ENCODE measurements around the gene VPS33A.
A peak's percentile ranks its signal among the peaks of the same experiment; 100 is the strongest.

Gene VPS33A

DNA sequence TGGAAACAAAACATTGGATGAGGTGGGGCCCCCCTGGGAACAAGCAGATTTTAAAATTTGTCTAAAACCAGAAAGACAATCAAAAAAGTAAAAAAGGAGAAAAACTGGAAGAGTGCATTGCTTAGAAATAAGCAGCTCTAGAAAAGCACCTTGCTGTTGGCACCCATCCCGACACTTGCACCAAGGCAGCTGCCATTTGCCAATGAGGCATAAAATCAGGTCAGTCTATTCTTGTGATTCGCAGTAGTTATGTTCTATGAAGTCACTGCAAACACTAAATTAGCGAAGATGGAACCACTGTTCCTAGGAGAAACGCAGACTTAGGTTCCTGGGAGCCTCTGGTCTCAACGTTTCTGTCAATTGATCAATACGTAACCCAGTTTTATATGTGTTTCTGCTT lies 16.2 kb downstream of the VPS33A start:
- no peak for DNase-seq

DNA sequence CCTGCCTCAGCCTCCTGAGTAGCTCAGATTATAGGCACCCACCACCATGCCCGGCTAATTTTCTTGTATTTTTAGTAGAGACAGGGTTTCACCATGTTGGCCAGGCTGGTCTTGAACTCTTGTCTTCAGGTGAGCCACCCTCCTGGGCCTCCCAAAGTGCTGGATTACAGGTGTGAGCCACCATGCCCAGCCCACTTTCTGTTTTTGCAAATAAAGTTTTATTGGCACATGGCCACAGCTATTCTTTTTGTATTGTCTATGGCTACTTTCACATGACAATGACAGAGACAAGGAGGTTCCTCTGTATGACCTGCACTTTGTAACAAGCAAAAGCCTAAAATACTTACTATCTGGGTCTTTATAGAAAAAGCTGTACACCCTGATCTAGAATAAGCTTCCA lies 20.7 kb downstream of the VPS33A start:
- no peak for DNase-seq

DNA sequence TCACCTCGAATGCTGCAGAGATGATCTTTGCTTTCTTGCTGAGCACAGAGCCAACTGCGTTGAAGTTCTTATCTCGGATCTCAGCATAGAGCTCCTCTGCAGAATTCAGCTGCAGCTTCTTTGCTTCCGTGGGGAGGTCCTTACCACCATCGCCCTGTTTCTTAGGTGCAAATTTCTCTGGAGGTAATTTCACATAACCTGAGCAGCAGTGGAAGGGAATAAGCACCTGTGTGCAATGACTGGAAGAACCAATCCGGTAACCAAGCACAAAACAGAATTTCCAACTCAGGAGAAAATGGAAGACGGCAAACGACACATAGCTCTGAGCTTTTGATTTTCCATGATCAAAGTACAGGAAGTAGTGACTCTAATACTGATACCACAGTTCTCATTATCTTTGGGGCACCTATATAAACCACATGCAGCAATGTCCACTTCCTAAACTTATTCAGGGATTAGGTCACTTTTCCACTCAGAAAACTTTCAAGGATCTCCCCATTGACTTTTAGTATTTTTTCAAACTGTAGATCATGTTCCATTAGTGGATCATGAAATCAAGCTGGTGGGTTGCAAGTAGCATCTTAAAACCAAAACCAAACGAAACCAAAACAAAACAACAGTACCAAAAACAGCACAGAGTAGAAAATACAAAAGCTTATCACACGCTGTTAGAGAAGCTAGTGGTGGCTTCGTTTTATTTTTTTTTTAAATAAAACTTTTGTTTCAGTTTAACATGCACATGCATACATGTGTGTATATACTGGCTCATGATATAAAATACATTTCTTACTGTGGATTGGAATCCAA lies 21.5 kb downstream of the VPS33A start:
- DNase-seq = peak; percentile 53

GRCh38 chr12:122243965-122244364 lies 22.3 kb downstream of the VPS33A start:
- DNase-seq = peak; percentile 40

- DNase-seq = no peak
These were observed 27.4 kb downstream of the VPS33A start for GRCh38 chr12:122238861-122239260.

- no peak for DNase-seq
These were observed 30.6 kb downstream of the VPS33A start for GRCh38 chr12:122235741-122236140.

- DNase-seq = no peak
These were observed 33.6 kb downstream of the VPS33A start for GRCh38 chr12:122232691-122233090.

DNA sequence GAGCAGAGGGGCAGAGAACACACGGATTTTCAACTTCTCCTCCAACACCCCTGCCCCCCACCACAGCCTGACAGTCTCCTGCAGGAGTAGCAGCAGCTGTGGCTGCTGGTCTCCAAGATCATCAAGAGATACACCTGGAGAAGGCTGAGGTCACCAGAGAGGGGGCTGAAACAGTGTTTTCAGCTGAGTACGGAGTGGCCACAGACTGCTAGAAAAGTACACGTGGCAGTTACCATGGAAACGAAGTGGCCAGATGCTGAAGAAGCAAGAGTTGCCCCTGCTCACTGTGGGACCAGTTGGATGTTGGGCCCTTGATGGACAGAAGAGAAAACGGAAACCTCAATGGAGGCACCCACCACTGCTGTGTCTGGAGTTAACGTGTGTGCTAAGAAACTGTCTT lies 35.5 kb downstream of the VPS33A start:
- DNase-seq = no peak

GRCh38 chr12:122228092-122228491 lies 38.2 kb downstream of the VPS33A start:
- no peak for DNase-seq

GRCh38 chr12:122227341-122227740 lies 39.0 kb downstream of the VPS33A start:
- DNase-seq = peak; percentile 82

DNA sequence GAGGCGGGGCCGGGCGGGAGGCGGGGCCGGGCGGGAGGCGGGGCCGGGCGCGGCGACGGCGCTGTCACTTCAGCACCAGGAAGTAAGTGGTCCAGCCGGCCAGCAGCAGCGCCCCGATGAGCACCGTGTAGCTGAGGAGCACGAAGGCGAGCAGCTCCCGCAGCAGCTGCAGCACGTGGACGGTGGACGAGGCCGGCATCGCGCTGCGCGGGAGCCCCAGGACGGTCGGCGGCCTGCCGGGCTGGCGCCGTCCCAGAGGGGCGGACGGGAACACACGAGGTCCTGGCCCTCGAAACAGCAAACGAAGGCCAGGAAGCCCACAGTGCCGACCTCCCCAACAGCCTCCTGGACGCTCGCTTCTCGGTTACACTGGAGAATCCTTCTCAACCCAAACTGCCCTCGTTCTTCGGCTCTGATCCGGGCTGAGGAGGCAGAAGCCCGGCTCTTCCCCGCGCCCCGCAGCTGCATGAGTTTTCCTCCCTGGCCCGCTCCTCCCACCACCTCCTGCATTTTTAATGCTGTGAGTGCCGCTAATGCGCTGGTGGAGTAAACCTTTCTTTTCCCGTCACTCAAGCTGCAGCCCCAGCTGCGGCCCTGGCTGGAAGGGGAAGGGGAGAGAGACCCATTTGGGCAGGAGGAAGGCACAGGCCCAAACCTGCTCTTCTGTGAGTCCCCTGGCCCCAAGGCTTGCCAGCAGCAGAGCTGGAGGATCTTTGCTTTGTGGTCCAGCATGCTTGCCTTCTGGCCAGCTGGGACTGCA lies 39.7 kb downstream of the VPS33A start:
- no peak for DNase-seq

DNA sequence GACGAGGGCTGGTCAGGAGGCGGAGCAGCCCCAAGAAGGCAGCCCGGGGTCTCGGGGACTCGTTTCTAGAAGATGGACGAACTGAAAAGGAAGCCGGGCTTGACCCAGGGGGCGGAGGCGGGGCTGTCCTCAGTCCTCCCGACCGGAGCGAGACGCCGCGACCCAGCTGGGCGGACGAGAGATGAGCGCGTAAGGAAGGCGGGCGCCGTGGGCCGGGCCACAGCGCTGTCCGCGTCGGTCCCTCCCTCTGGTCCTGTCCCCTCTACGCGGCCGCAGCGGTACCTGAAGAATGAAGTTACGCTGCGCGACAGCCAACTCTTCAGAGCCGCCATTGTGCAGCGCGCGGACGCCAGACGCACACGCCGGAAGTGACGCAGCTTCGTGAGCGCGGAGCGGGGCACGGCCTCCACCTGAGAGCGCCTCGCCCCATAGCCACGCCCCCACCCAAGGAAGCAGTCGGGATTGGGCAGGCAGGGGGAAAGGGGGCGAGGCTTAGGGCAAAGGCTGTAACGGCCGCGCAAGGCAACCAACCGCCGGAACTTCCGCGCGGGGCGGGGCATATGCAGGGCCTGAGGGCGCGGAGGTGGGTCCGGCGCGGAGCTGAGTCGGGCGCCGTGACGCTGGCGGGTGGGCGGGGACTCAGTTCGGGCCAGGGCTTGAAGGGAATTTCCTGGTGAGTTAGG lies 40.5 kb downstream of the VPS33A start, which contains the start of gene DIABLO:
TSS of gene DIABLO (minus strand) at position 370 of the 683 bp plus-strand sequence. CDS start at position 332, 38 bp downstream.
- DNase-seq = peak; percentile 100

DNA sequence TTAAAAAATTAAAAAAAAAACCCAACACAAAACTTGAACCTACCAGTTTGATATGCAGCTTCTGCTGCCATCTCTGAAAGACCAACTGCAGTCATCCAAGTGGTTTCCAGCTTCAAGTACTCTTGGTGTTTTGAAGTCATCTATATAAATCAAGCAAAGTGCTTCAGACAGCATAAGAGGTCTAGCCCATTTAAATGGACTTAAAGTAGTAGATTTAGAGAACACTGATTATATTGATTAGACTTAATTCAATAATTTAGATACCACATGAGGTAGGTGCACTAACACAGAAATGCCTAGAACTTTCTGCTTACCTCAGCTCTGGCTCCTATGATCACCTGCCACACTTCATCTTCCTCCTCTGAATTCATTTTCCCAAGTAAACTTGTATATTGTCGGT lies 49.8 kb downstream of the VPS33A start:
- no peak for DNase-seq

DNA sequence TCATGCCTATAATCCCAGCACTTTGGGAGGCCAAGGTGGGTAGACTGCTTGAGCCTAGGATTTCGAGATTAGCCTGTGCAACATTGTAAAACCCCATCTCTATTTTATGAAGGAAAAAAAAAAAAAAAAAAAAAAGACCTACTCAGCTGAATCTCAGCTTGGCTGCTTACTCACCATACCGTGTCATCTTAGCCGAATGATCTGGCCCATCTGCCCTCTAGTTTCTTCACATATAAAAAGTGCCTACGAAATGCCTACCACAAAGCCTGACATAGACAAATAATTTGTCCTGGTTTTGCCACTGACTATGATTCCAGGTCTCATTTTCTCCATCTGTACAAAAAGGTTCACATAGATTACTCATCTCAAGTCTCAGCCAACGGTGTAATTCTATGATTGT lies 50.5 kb downstream of the VPS33A start:
- DNase-seq = no peak

DNA sequence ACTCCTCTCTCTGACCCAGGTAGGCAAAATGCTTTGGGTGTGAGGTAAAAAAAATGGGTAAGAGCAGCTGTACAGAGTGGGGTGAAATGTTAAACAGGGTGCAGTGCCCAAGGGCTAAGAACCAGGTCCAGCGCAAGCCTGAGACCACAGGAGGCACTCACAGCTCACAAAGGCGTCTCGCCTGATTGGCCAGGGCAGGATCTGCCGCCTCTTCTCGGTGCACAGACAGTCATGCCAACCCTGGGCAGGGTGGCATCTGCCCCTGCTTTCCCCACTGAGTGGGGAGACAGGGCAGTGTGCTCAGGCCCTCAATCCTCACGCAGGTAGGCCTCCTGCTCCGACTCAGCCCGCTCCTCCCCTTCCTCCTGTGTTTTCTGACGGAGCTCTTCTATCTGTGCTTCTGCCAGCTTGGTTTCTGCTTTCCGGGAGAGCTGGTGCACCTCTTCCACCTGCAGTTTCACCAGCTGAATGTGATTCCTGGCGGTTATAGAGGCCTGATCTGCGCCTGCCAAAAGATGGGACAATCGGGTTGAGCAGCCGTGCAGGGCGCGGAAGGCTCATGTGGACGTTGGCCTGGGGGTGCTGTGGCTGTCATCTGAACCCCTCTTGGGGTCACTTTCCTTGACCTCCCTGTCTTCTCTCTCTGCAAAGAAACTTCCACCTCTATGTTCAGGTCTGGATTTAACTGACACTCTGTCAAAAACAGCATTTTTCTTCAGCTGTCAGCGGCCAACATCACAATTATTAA lies 58.0 kb downstream of the VPS33A start:
- no peak for DNase-seq

DNA sequence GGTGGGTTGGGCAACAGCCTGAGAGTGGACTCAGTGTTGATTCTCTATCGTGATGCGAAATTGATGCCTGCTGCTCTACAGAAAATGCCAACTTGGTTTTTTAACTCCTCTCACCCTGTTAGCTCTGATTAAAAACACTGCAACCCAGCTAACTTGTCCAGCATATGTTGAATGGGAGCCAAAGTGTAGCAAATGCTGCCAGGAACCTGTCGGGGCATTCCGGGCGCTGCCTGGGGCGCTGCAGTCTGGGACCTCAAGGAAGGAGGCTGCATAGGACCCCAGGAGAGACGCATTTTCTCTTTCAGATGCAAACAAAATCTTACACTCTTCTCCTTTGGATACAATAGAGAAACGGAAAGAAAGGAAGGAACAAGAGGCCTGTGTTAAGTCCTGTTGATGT lies 58.9 kb downstream of the VPS33A start:
- no peak for DNase-seq

- no peak for DNase-seq
These were observed 59.3 kb downstream of the VPS33A start for GRCh38 chr12:122206976-122207375.

GRCh38 chr12:122206111-122206881 lies 60.0 kb downstream of the VPS33A start:
- no peak for DNase-seq

- DNase-seq = no peak
These were observed 61.0 kb downstream of the VPS33A start for GRCh38 chr12:122205053-122205925.

DNA sequence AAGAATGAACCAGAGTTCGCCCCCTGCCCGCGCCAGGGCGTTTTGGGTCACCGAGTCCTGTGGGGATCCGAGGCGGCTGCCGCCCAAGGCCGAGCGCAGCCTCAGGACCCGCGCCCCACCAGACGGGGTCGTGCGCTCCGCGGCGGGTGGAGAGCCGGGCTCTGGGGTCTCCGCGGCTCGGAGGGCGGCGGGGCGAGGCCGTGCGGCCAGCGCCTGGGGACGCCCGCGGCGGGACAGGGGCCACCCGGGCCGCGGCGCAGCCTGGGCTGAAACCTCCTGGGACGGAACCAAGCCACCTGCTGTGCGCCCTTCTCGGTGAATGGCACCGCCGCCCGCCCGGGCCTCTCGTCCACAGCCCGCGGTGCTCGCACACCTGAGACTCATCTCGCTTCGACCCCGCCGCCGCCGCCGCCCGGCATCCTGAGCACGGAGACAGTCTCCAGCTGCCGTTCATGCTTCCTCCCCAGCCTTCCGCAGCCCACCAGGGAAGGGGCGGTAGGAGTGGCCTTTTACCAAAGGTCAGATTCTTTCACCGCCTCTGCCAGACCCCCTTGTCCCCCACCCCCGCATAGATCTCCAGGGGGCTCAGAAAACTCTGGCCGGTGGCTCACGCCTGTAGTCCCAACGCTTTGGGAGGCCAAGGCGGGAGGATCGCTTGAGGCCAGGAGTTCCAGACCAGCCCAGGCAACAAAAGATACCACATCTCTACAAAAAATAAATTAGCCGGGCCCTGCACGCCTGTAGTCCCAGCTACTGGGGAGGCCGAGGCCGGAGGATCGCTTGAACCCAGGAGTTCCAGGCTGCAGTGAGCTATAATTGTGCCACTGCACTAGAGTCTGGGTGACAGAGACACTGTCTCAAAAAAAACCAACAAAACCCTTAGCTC lies 61.9 kb downstream of the VPS33A start:
- peak; percentile 24 for DNase-seq

Data from CD4-positive, alpha-beta T cell treated with Interleukin-12 subunit alpha and Interleukin-12 subunit beta, for 1 hour (primary cell).